ENCODE measurements around the gene ST8SIA6. TPM values are rescaled to one million over a fixed set of nuclear protein-coding genes. Genes with fewer than 3 reads are reported as not detected.

Gene ST8SIA6
- total and polyA plus RNA-seq, 2 of the 8 experiments (the other 6 are each of a cell fraction or from before 2014, with no cell fraction given) = 0.70 to 1.1 TPM

DNA sequence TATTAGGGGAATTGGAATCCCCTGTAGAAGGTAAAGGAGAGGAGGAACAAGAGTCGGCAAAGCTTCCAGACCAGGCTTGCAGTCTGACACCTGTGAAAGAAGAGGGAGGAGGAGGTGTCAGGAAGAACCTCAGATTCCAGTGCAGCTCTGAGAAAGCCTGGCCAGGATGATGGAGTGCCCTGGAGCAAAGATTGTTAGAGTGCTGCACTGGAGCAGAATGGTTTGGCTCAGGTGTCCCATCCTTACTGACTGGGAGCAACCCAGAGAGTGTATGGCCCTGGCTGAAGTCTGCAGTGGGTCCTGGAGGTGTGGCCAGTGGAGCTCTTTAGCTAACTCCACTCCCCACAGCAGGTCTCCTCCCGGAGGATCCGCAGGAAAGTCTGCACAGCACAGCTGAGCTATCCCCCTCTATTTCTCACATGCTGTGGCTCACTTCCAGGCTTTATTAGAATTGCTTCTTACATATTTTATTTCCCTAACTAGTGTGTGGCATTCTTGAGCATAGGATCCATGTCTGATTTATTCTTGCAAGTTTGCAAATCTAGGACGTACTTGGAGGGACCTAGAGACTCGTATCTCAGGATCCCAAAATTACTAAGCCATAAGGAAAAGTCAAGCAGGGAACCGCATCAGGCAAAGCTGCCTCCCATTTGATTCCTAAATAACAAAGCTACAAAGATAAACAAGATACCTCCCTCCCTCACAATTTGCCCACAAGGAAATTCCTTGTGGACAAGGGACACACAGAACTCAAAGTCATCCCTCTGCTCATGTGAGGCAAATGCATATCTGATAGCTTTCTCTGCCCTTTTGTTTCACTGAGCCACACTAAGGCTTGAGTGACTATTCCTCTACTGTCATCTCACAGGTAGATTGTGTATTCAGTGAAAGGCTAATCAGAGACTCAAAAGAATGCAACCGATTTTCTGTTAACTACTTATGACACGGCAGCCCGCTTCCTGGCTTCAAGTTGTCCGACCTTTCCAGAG, 167.5 kb downstream of the ST8SIA6 start:
- no peak overlapping the region for H3K4me2 ChIP-seq (ENCODE audit: insufficient read depth in 1 of 2, low read depth in 2 of 2, low read length in 2 of 2)
- no peak overlapping the region for H3K14ac ChIP-seq (ENCODE audit: insufficient read length)
- H3K27ac ChIP-seq (ENCODE audit: low read depth, low read length) = no peak overlapping the region
- 82% methylated on average over 10 of the region's 10 CpGs; no CpG with 5 or more reads in 1 of the 2 experiments for WGBS, 2 experiments (ENCODE audit: extremely low coverage in 1 of 2, insufficient coverage in 1 of 2, insufficient read length in 1 of 2, insufficient replicate concordance in 2 of 2, low coverage in 1 of 2, low lambda C conversion rate in 2 of 2, missing lambda C conversion rate in 1 of 2)
- POLR2A ChIA-PET (ENCODE audit: partially characterized antibody) = no interaction called here
- DNase-seq (ENCODE audit: low read depth in 1 of 2, low spot score in 2 of 2) (no peak), FAIRE-seq (no peak)
- H3K27me3 ChIP-seq (replicated peaks in 1 of 4; ENCODE audit: control insufficient read depth in 3 of 4, extremely low read depth in 1 of 4, insufficient read depth in 3 of 4, low read length in 3 of 4) = no peaks in the 10 kb centered on the region
- H4K91ac ChIP-seq (replicated peaks; ENCODE audit: insufficient read length, low read length) = no peak overlapping the region
- H3K9me3 ChIP-seq (ENCODE audit: insufficient read depth in 2 of 2, low read depth in 1 of 2, low read length in 1 of 2) = peaks cover 7 to 13% of the 10 kb centered on the region in 2 experiments
- no peaks in the 10 kb centered on the region for H3K79me1 ChIP-seq (ENCODE audit: low read depth, low read length)
- H2BK120ac ChIP-seq (replicated peaks; ENCODE audit: low read depth, low read length) = no peak overlapping the region
- no peak overlapping the region for H3K4ac ChIP-seq (replicated peaks; ENCODE audit: insufficient read length, low read depth, low read length)
- no peak overlapping the region for H3K9ac ChIP-seq (replicated peaks in 1 of 4; ENCODE audit: extremely low read depth in 1 of 4, low read depth in 3 of 4, low read length in 3 of 4)
- no peak overlapping the region for H2BK5ac ChIP-seq (ENCODE audit: low read depth, low read length)
- no peaks in the 10 kb centered on the region for H4K20me1 ChIP-seq (replicated peaks in 1 of 2; ENCODE audit: control insufficient read depth in 1 of 2, insufficient read depth in 2 of 2, low read length in 2 of 2)
- CTCF ChIA-PET (ENCODE audit: partially characterized antibody) = interaction anchor here (0.9 to 1.6 kb wide), 6 partner anchors 89 to 444 kb away, joined by 3 to 8 read pairs (median 4); no protein-coding TSS in a partner anchor
- H3K23me2 ChIP-seq (ENCODE audit: low read depth, low read length) = no peaks in the 10 kb centered on the region
- 0 out of 8 replicates have a peak, but pooled peaks cover 0 to 2% (median 0%) of the 10 kb centered on the region in 4 experiments for H3K36me3 ChIP-seq (ENCODE audit: control insufficient read depth in 2 of 4, insufficient read depth in 4 of 4, low read length in 3 of 4)
- no peak overlapping the region for H3K23ac ChIP-seq (ENCODE audit: insufficient read length)
- H3K56ac ChIP-seq (replicated peaks; ENCODE audit: insufficient read length, low read depth, low read length) = no peak overlapping the region
- no peaks in the 10 kb centered on the region for H3K79me2 ChIP-seq (ENCODE audit: control insufficient read depth in 1 of 2, insufficient read depth in 2 of 2, low read length in 2 of 2)
- H2BK15ac ChIP-seq (ENCODE audit: low read length) = no peak overlapping the region
- H3K18ac ChIP-seq (ENCODE audit: extremely low read depth, low read length) = no peak overlapping the region
- no peaks in the 10 kb centered on the region for H3K4me1 ChIP-seq (replicated peaks in 1 of 4; ENCODE audit: control insufficient read depth in 3 of 4, insufficient read depth in 4 of 4, low read length in 3 of 4)
- no peak for TF ChIP-seq YY1 (IDR thresholded peaks at IDR 0.05; ENCODE audit: low read depth, low read length)
- TF ChIP-seq SP1 (IDR thresholded peaks at IDR 0.05; ENCODE audit: low read depth, low read length) = no peak
- no peak for TF ChIP-seq BRCA1 (IDR thresholded peaks at IDR 0.05; ENCODE audit: low read depth, low read length)
- H2AK5ac ChIP-seq (ENCODE audit: low read depth, low read length) = no peak overlapping the region
- no peak overlapping the region for H4K5ac ChIP-seq (ENCODE audit: insufficient read length, low read depth, low read length)
- no peak overlapping the region for H2BK12ac ChIP-seq (ENCODE audit: low read depth, low read length)
- H2BK20ac ChIP-seq (ENCODE audit: low read length) = no peak overlapping the region
- no peak overlapping the region for H2AFZ ChIP-seq (ENCODE audit: low read length)
- no peak overlapping the region for H3K4me3 ChIP-seq (ENCODE audit: extremely low read depth in 1 of 4, insufficient read depth in 2 of 4, low read depth in 3 of 4, low read length in 4 of 4)
- H4K8ac ChIP-seq (ENCODE audit: extremely low read depth, insufficient read depth, low read length) = no peak overlapping the region

Measured in H1 (cell line).